HepG2 (cell line): ENCODE results near the gene CDK5RAP1. TPM values are rescaled to one million over a fixed set of nuclear protein-coding genes. Genes with fewer than 3 reads are reported as not detected.

Experiments used
- ATAC-seq: fragments of 200-7000 bp; cut with Tn5 transposase; 3 replicates; pipeline ENCODE4 v1.9.1; 2020; ENCODE audit warnings: mild to moderate bottlenecking, moderate library complexity
- BruUV-seq: library from RNA; stranded (reverse); fragments of 400-500 nt; replicated peaks from 2 replicates; lab custom pipeline; 2021; lab: Mats Ljungman, UMichigan
- CTCF ChIA-PET: fragments of 300-600 bp; formaldehyde crosslinking; extraction: SDS; loops from one replicate; lab custom pipeline; 2021; ENCODE audit warnings: low total read pairs, inconsistent platforms, low intra/inter-chr PET ratio; lab: Yijun Ruan, JAX
- POLR2A ChIA-PET: fragments of 350-600 bp; sonication (Branson Sonifier 250); formaldehyde crosslinking; loops from one replicate; lab custom pipeline; 2020; ENCODE audit warnings: antibody characterized with exemption, inconsistent platforms; lab: Yijun Ruan, JAX
- DNase-seq: peaks from one replicate; pipeline ENCODE4 v3.0.0-alpha.2; 2015; ENCODE audit warnings: low spot score
- FAIRE-seq: peaks from 3 replicates; lab custom pipeline; 2011; peaks lifted over from hg19 to GRCh38; lab: Jason Lieb, UNC
- H2AFZ ChIP-seq: one replicate; pipeline ENCODE4 v1.6.1; 2011; ENCODE audit warnings: low read length, inconsistent platforms
- H3K27ac ChIP-seq: fragments of 300-600 bp; 3 replicates; pipeline ENCODE4 v1.8.0; 2011; ENCODE audit warnings: mixed run types, mild to moderate bottlenecking, mixed read lengths, low read length, inconsistent platforms; ENCODE audit not compliant: insufficient read depth; ENCODE audit errors: extremely low read length
- H3K27me3 ChIP-seq, 2 experiments: fragments of 200-600 bp in 1 of 2; 2 replicates in 1 of 2; 3 replicates in 1 of 2; pipeline versions ENCODE4 v1.6.0 to v1.8.0; 2011; ENCODE audit warnings: low read length in 2 of 2, mild to moderate bottlenecking in 2 of 2, moderate library complexity in 2 of 2, inconsistent platforms in 1 of 2; ENCODE audit not compliant: insufficient read depth in 2 of 2, control insufficient read depth in 1 of 2
- H3K36me3 ChIP-seq, 2 experiments: fragments of 200-600 bp in 1 of 2; replicated peaks in 1 of 2; 2 replicates in 1 of 2; 3 replicates in 1 of 2; pipeline versions ENCODE4 v1.5.1 to v1.8.0; 2011; ENCODE audit warnings: low read length in 2 of 2, inconsistent platforms in 1 of 2; ENCODE audit not compliant: insufficient read depth in 2 of 2, control insufficient read depth in 1 of 2
- H3K4me1 ChIP-seq: 2 replicates; pipeline ENCODE4 v1.5.1; 2012; ENCODE audit warnings: low read length, inconsistent platforms; ENCODE audit not compliant: insufficient read depth
- H3K4me2 ChIP-seq: 2 replicates; pipeline ENCODE4 v1.6.0; 2011; ENCODE audit warnings: low read depth, low read length, inconsistent platforms
- H3K4me3 ChIP-seq, 3 experiments: fragments of 200-600 bp in 1 of 3; sonication (generic), shearing (Covaris generic) in 1 of 3; replicated peaks in 1 of 3; 2 replicates each; pipeline ENCODE4 v1.5.1; 2011 to 2016; ENCODE audit warnings: low read length in 3 of 3, inconsistent platforms in 2 of 3, low read depth in 2 of 3, mild to moderate bottlenecking in 2 of 3, control low read depth in 1 of 3, mixed read lengths in 1 of 3; ENCODE audit not compliant: insufficient read depth in 1 of 3
- H3K79me2 ChIP-seq: one replicate; pipeline ENCODE4 v1.6.1; 2011; ENCODE audit warnings: low read length, inconsistent platforms; ENCODE audit not compliant: insufficient read depth
- H3K9ac ChIP-seq: 2 replicates; pipeline ENCODE4 v1.6.0; 2011; ENCODE audit warnings: mild to moderate bottlenecking, low read depth, low read length, inconsistent platforms; ENCODE audit not compliant: insufficient read depth
- H3K9me3 ChIP-seq: 2 replicates; pipeline ENCODE4 v1.5.1; 2012; ENCODE audit warnings: mild to moderate bottlenecking, low read length
- H4K20me1 ChIP-seq: 2 replicates; pipeline ENCODE4 v1.6.0; 2011; ENCODE audit warnings: inconsistent platforms, mild to moderate bottlenecking, low read length, moderate library complexity; ENCODE audit not compliant: insufficient read depth
- AGO2 ChIP-seq: fragments of 200-400 bp; formaldehyde crosslinking; optimal IDR thresholded peaks from 2 replicates; pipeline ENCODE3; 2017; ENCODE audit warnings: mild to moderate bottlenecking, low read depth, low read length, moderate library complexity
- CERS6 ChIP-seq: sonication (generic); formaldehyde crosslinking; IDR thresholded peaks from 2 replicates; pipeline ENCODE4 v1.5.0; 2020; ENCODE audit warnings: missing genetic modification reagents
- EHMT2 ChIP-seq: fragments of 200-600 bp; sonication (generic); IDR thresholded peaks from 2 replicates; pipeline ENCODE4 v1.7.0; 2017; ENCODE audit warnings: antibody characterized with exemption, low read depth, low read length, borderline replicate concordance
- KLF11 ChIP-seq: IDR thresholded peaks from 2 replicates; pipeline ENCODE4 v1.6.1; 2016; ENCODE audit warnings: missing compliant biosample characterization
- SMAD9 ChIP-seq: sonication (generic); formaldehyde crosslinking; IDR thresholded peaks from 2 replicates; pipeline ENCODE4 v1.5.1; 2020; ENCODE audit warnings: mild to moderate bottlenecking, missing genetic modification reagents
- TCF7L2 ChIP-seq: IDR thresholded peaks from 2 replicates; pipeline ENCODE4 v1.6.1; 2011; ENCODE audit warnings: mild to moderate bottlenecking, low read depth, low read length, moderate library complexity
- ZNF180 ChIP-seq: sonication (generic); formaldehyde crosslinking; IDR thresholded peaks from 2 replicates; pipeline ENCODE4 v1.4.0; 2020; ENCODE audit warnings: low read depth, missing genetic modification reagents, borderline replicate concordance
- ZNF296 ChIP-seq: sonication (generic); formaldehyde crosslinking; conservative IDR thresholded peaks from 2 replicates; pipeline ENCODE4 v1.5.0; 2020; ENCODE audit warnings: mild to moderate bottlenecking, missing genetic modification reagents
- ZNF383 ChIP-seq: sonication (generic); formaldehyde crosslinking; IDR thresholded peaks from 2 replicates; pipeline ENCODE4 v1.4.0; 2020; ENCODE audit warnings: missing genetic modification reagents, mild to moderate bottlenecking, borderline replicate concordance
- ZNF562 ChIP-seq: sonication (generic); formaldehyde crosslinking; IDR thresholded peaks from 2 replicates; pipeline ENCODE4 v1.8.0; 2022; ENCODE audit warnings: missing genetic modification reagents, borderline replicate concordance
- WGBS: methylation state at CpG from one replicate; pipeline ENCODE4 v1.1.6; 2017; ENCODE audit warnings: low lambda C conversion rate; 5-methylcytosine and 5-hydroxymethylcytosine counted together
- in situ Hi-C: cut with HindIII; loops from 2 replicates; pipeline ENCODE4 v1.10.0; 2017; ENCODE audit warnings: low pct_unique_long_range_greater_than_20kb; ENCODE audit not compliant: extremely low pct_ligation_motif_present
- intact Hi-C: fragments of 100-400 bp; cut with micrococcal nuclease; formaldehyde crosslinking; loops from one replicate; pipeline ENCODE4 v1.10.0; 2022; ENCODE audit not compliant: unreplicated experiment
- polyA plus RNA-seq, 8 experiments: library from polyadenylated mRNA; depleted of rRNA in 3 of 8; stranded (reverse) in 7 of 8; unstranded in 1 of 8; fragments of >200 nt; fragmentation: Illumina TruSeq in 4 of 8; extraction: Trizol in 4 of 8; gene quantifications; 2 replicates each; pipeline versions ENCODE4 v1.2.1 to v1.2.3, GENCODE V29; 2011 to 2016; ENCODE audit warnings: low read depth in 4 of 8, missing spikeins in 1 of 8, mixed read lengths in 1 of 8; ENCODE audit not compliant: insufficient read depth in 1 of 8
- total RNA-seq, 5 experiments: library from RNA; depleted of rRNA; stranded (reverse); fragments of >200 nt; fragmentation: Illumina TruSeq; extraction: Trizol; gene quantifications; 2 replicates each; pipeline ENCODE4 v1.2.3, GENCODE V29; 2016; ENCODE audit warnings: low read depth in 1 of 5
- TF ChIP-seq, protein P1 (sequence below): sonication (generic); formaldehyde crosslinking; IDR thresholded peaks from 2 replicates; pipeline ENCODE4 v1.5.1; 2020; ENCODE audit warnings: mild to moderate bottlenecking, missing genetic modification reagents, moderate library complexity
- TF ChIP-seq, protein P2 (sequence below): sonication (generic); formaldehyde crosslinking; IDR thresholded peaks from 2 replicates; pipeline ENCODE4 v1.5.1; 2020; ENCODE audit warnings: mild to moderate bottlenecking, missing genetic modification reagents, moderate library complexity

Gene CDK5RAP1
- total and polyA plus RNA-seq, 2 of the 13 experiments (the other 11 are each of a cell fraction or from before 2014, with no cell fraction given), result 53.6 to 98.2 TPM

DNA sequence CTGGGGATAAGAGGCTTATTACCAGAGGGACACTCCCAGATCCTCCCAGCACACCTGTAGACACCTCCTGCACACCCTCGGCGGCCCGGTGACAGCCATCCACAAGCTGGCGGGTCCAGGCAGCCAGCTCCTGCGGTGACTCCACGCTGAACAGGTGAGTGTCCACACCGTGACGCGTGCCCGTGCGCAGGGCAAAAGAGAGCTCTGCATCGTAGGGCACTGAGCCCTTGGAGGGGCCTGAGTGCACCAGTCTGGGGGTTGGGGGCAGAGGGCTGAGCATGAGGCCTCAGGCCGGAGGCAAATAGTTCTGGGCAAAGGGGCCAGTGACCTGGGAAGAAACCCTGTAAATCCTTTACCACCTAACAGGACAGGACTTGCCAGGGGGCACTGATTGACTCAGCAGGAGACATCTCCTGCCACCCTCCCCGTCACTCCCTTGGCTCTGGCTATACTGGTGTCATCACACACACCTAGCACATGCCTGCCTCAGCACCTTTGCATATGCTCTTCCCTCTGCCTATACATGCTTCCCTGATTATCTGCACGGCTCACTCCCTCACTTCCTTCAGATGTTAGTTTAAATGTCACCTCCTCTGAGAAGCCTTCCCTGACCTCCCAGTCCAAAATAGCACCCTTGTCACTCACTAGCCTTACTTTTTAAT lies 8.9 kb upstream of the CDK5RAP1 start:
- DNase-seq, result no peak
- in situ Hi-C loops, result no loop called here
- no peaks in the 10 kb centered on the region for H3K79me2 ChIP-seq
- no peak overlapping the region for H3K4me2 ChIP-seq
- TF ChIP-seq AGO2, result peak; percentile 33
- TF ChIP-seq, protein P1, sequence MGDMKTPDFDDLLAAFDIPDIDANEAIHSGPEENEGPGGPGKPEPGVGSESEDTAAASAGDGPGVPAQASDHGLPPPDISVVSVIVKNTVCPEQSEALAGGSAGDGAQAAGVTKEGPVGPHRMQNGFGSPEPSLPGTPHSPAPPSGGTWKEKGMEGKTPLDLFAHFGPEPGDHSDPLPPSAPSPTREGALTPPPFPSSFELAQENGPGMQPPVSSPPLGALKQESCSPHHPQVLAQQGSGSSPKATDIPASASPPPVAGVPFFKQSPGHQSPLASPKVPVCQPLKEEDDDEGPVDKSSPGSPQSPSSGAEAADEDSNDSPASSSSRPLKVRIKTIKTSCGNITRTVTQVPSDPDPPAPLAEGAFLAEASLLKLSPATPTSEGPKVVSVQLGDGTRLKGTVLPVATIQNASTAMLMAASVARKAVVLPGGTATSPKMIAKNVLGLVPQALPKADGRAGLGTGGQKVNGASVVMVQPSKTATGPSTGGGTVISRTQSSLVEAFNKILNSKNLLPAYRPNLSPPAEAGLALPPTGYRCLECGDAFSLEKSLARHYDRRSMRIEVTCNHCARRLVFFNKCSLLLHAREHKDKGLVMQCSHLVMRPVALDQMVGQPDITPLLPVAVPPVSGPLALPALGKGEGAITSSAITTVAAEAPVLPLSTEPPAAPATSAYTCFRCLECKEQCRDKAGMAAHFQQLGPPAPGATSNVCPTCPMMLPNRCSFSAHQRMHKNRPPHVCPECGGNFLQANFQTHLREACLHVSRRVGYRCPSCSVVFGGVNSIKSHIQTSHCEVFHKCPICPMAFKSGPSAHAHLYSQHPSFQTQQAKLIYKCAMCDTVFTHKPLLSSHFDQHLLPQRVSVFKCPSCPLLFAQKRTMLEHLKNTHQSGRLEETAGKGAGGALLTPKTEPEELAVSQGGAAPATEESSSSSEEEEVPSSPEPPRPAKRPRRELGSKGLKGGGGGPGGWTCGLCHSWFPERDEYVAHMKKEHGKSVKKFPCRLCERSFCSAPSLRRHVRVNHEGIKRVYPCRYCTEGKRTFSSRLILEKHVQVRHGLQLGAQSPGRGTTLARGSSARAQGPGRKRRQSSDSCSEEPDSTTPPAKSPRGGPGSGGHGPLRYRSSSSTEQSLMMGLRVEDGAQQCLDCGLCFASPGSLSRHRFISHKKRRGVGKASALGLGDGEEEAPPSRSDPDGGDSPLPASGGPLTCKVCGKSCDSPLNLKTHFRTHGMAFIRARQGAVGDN (CRISPR knock-in tag), result peak; percentile 10; the same call in 1 of the 2 replicates
- no peak for TF ChIP-seq ZNF562 (CRISPR knock-in tag)
- TF ChIP-seq, protein P2, sequence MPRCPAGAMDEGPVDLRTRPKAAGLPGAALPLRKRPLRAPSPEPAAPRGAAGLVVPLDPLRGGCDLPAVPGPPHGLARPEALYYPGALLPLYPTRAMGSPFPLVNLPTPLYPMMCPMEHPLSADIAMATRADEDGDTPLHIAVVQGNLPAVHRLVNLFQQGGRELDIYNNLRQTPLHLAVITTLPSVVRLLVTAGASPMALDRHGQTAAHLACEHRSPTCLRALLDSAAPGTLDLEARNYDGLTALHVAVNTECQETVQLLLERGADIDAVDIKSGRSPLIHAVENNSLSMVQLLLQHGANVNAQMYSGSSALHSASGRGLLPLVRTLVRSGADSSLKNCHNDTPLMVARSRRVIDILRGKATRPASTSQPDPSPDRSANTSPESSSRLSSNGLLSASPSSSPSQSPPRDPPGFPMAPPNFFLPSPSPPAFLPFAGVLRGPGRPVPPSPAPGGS (CRISPR knock-in tag), result no peak
- TF ChIP-seq EHMT2, result no peak
- no peak for TF ChIP-seq SMAD9 (CRISPR knock-in tag)
- TF ChIP-seq ZNF296 (CRISPR knock-in tag), result 0 out of 2 replicates have a peak, but pooled peaks have one; percentile 13
- TF ChIP-seq KLF11 (CRISPR knock-in tag), result no peak
- TF ChIP-seq CERS6 (CRISPR knock-in tag), result no peak
- TF ChIP-seq ZNF180 (CRISPR knock-in tag), result no peak
- no peak for TF ChIP-seq TCF7L2
- no peak for TF ChIP-seq ZNF383 (CRISPR knock-in tag)
- H3K9me3 ChIP-seq, result no peaks in the 10 kb centered on the region
- peaks cover 28 to 41% of the 10 kb centered on the region in 2 experiments for H3K36me3 ChIP-seq
- no peak for ATAC-seq
- no peaks in the 10 kb centered on the region for H4K20me1 ChIP-seq
- no peak overlapping the region for H3K4me3 ChIP-seq
- intact Hi-C loops, result no loop called here
- H3K27ac ChIP-seq, result no peak overlapping the region
- WGBS, result 97% methylated on average over 15 of the region's 15 CpGs
- no TSS peak for BruUV-seq
- POLR2A ChIA-PET, result interaction anchor here (1.0 kb wide), 1 partner anchor 9 kb away, joined by 3 read pairs; the partner anchor contains the start of gene CDK5RAP1
- H2AFZ ChIP-seq, result no peak overlapping the region
- H3K4me1 ChIP-seq, result no peaks in the 10 kb centered on the region
- FAIRE-seq, result no peak
- CTCF ChIA-PET, result no interaction called here
- no peak overlapping the region for H3K9ac ChIP-seq
- H3K27me3 ChIP-seq, result no peaks in the 10 kb centered on the region
